ENCODE results near the gene IFNA14.

GRCh38 chr9:21228122-21228521 is 11.7 kb downstream of the IFNA14 start, which contains the start of gene IFNA17:
- no peak for TF ChIP-seq CTCF (IDR thresholded peaks at IDR 0.05 in 8 of 11, conservative IDR thresholded peaks at IDR 0.05 in 3 of 11)
- no peak for TF ChIP-seq POLR2A (IDR thresholded peaks at IDR 0.05)

All from spleen (tissue), 7 donors.